Neural crest cell (in vitro differentiated cells): ENCODE measurements around the gene SIGLEC7. TPM values are rescaled to one million over a fixed set of nuclear protein-coding genes. Genes with fewer than 3 reads are reported as not detected.

Experiments used
- DNase-seq: peaks from one replicate; pipeline ENCODE4 v3.0.0; 2021; ENCODE audit warnings: low read depth, mixed read lengths, low spot score
- H3K27ac Mint-ChIP-seq: one replicate; pipeline ENCODE4 v1.8.0; 2021; ENCODE audit warnings: mild to moderate bottlenecking, mixed read lengths; ENCODE audit not compliant: unreplicated experiment
- H3K27me3 Mint-ChIP-seq: 2 replicates; pipeline ENCODE4 v1.8.0; 2021; ENCODE audit warnings: low read depth, mild to moderate bottlenecking, mixed read lengths
- H3K36me3 Mint-ChIP-seq: 2 replicates; pipeline ENCODE4 v1.8.0; 2021; ENCODE audit warnings: low read depth, mild to moderate bottlenecking, mixed read lengths
- H3K4me1 Mint-ChIP-seq: 2 replicates; pipeline ENCODE4 v1.8.0; 2021; ENCODE audit warnings: mixed read lengths
- H3K4me3 Mint-ChIP-seq: one replicate; pipeline ENCODE4 v1.8.0; 2021; ENCODE audit warnings: mild to moderate bottlenecking, mixed read lengths
- H3K9me3 Mint-ChIP-seq: 2 replicates; pipeline ENCODE4 v1.8.0; 2021; ENCODE audit warnings: mixed read lengths
- CTCF ChIP-seq: fragments of 200-600 bp; sonication (generic); conservative IDR thresholded peaks from 2 replicates; pipeline ENCODE4 v1.5.0; 2021; ENCODE audit warnings: antibody characterized with exemption, mild to moderate bottlenecking
- total RNA-seq: library from RNA; stranded (reverse); gene quantifications from 2 replicates; pipeline ENCODE4 v1.2.1, GENCODE V29; 2021

Gene SIGLEC7
- total RNA-seq, 1 donor from 2014 or later = not detected

GRCh38 chr19:51097166-51097738, 44.8 kb upstream of the SIGLEC7 start:
- H3K36me3 Mint-ChIP-seq = no peaks in the 10 kb centered on the region
- no peak overlapping the region for H3K4me3 Mint-ChIP-seq
- peak; percentile 69 for TF ChIP-seq CTCF
- H3K27ac Mint-ChIP-seq = no peak overlapping the region
- no peaks in the 10 kb centered on the region for H3K9me3 Mint-ChIP-seq
- peaks cover 3% of the 10 kb centered on the region for H3K4me1 Mint-ChIP-seq
- peak; percentile 60 for DNase-seq
- no peaks in the 10 kb centered on the region for H3K27me3 Mint-ChIP-seq

GRCh38 chr19:51097796-51098195, 44.3 kb upstream of the SIGLEC7 start:
- DNase-seq = no peak
- Mint-ChIP-seq H3K36me3 (no peaks in the 10 kb centered on the region), H3K4me3 (no peak overlapping the region), H3K27ac (no peak overlapping the region), H3K27me3 (no peaks in the 10 kb centered on the region), H3K9me3 (no peaks in the 10 kb centered on the region), H3K4me1 (peaks cover 3% of the 10 kb centered on the region)
- TF ChIP-seq CTCF = no peak

- Mint-ChIP-seq H3K4me3 (no peak overlapping the region), H3K4me1 (peaks cover 3% of the 10 kb centered on the region), H3K27ac (no peak overlapping the region), H3K9me3 (no peaks in the 10 kb centered on the region), H3K27me3 (no peaks in the 10 kb centered on the region), H3K36me3 (no peaks in the 10 kb centered on the region)
- TF ChIP-seq CTCF = no peak
- no peak for DNase-seq
These were observed 43.6 kb upstream of the SIGLEC7 start for GRCh38 chr19:51098365-51099046.

GRCh38 chr19:51099047-51099382, 43.1 kb upstream of the SIGLEC7 start:
- no peak for TF ChIP-seq CTCF
- no peak for DNase-seq
- H3K36me3 Mint-ChIP-seq = no peaks in the 10 kb centered on the region
- H3K4me3 Mint-ChIP-seq = no peak overlapping the region
- H3K4me1 Mint-ChIP-seq = peaks cover 3% of the 10 kb centered on the region
- H3K9me3 Mint-ChIP-seq = no peaks in the 10 kb centered on the region
- no peaks in the 10 kb centered on the region for H3K27me3 Mint-ChIP-seq
- H3K27ac Mint-ChIP-seq = no peak overlapping the region

- Mint-ChIP-seq H3K4me3 (no peak overlapping the region), H3K36me3 (no peaks in the 10 kb centered on the region), H3K27me3 (no peaks in the 10 kb centered on the region), H3K4me1 (no peaks in the 10 kb centered on the region), H3K27ac (no peak overlapping the region), H3K9me3 (no peaks in the 10 kb centered on the region)
- DNase-seq = no peak
- TF ChIP-seq CTCF = no peak
These were observed 41.5 kb upstream of the SIGLEC7 start for GRCh38 chr19:51100601-51101000.
